GF-D8 (cell line): ENCODE data around the gene USP31.
A peak's percentile ranks its signal among the peaks of the same experiment; 100 is the strongest.

Experiments
- DNase-seq: peaks from one replicate; lab custom pipeline; 2025; lab: John Stamatoyannopoulos, UW

Gene USP31

GRCh38 chr16:23149267-23149992 is at the start of gene USP31:
Gene USP31, minus strand, starts transcription at chr16:23149452. Its CDS starts 182 bp downstream, at chr16:23149270.
- DNase-seq, result peak; percentile 79

- no peak for DNase-seq
Observed at GRCh38 chr16:23196539-23196938, 47.3 kb upstream of the USP31 start.

- DNase-seq, result no peak
Observed at GRCh38 chr16:23195366-23195978, 46.2 kb upstream of the USP31 start.

- DNase-seq, result no peak
Observed at GRCh38 chr16:23194497-23195221, 45.4 kb upstream of the USP31 start.

- DNase-seq, result no peak
Observed at GRCh38 chr16:23188911-23189310, 39.7 kb upstream of the USP31 start.

GRCh38 chr16:23187341-23187740 is 38.1 kb upstream of the USP31 start:
- no peak for DNase-seq

GRCh38 chr16:23186171-23186570 is 36.9 kb upstream of the USP31 start:
- no peak for DNase-seq

GRCh38 chr16:23185656-23186055 is 36.4 kb upstream of the USP31 start:
- no peak for DNase-seq

GRCh38 chr16:23183543-23183862 is 34.3 kb upstream of the USP31 start:
- no peak for DNase-seq

- DNase-seq, result no peak
Observed at GRCh38 chr16:23182679-23183542, 33.7 kb upstream of the USP31 start, which contains the start of gene SCNN1G. Gene SCNN1G, plus strand, starts transcription at chr16:23182745. Its CDS starts 3,527 bp downstream, at chr16:23186272.

GRCh38 chr16:23182206-23182678 is 33.0 kb upstream of the USP31 start:
- peak; percentile 24 for DNase-seq

- DNase-seq, result no peak
Observed at GRCh38 chr16:23181506-23181905, 32.3 kb upstream of the USP31 start.

GRCh38 chr16:23175651-23176050 is 26.4 kb upstream of the USP31 start:
- DNase-seq, result no peak

- DNase-seq, result no peak
Observed at GRCh38 chr16:23174622-23175021, 25.4 kb upstream of the USP31 start.

- no peak for DNase-seq
Observed at GRCh38 chr16:23172994-23173393, 23.7 kb upstream of the USP31 start.

- DNase-seq, result no peak
Observed at GRCh38 chr16:23172583-23172982, 23.3 kb upstream of the USP31 start.

GRCh38 chr16:23164736-23165135 is 15.5 kb upstream of the USP31 start:
- no peak for DNase-seq

- no peak for DNase-seq
Observed at GRCh38 chr16:23163921-23164320, 14.7 kb upstream of the USP31 start.

- no peak for DNase-seq
Observed at GRCh38 chr16:23160574-23160973, 11.3 kb upstream of the USP31 start.

GRCh38 chr16:23160082-23160481 is 10.8 kb upstream of the USP31 start:
- DNase-seq, result no peak

- DNase-seq, result no peak
Observed at GRCh38 chr16:23158114-23158513, 8.9 kb upstream of the USP31 start.

GRCh38 chr16:23156946-23157460 is 7.8 kb upstream of the USP31 start:
- no peak for DNase-seq
